ENCODE data around the gene SETDB2.

SETDB2 gene

DNA sequence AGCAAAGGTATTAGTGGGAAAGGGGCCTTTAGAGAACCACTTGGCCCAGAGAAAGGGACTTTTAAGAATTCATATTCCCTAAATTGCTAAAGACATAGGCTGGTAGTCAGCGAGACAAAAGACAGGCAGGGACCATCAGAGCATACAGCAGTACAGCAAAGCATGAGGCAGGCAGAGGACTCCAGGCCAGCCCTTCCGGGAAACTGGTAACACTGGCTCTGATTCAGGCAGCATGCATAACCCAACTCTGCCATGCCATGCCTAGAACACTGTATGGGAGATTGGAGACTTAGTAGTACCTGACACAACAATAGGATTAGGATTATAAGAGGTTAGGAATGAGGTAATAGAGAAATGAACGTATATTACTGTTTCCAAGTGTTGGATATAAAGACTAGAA, 35.1 kb upstream of the SETDB2 start:
- Histone ChIP-seq H3F3A (ENCODE audit: low read depth) (no peaks in the 10 kb centered on the region), H3K9me2 (replicated peaks; ENCODE audit: low read depth, low read length) (no peaks in the 10 kb centered on the region), H3K9me3 (ENCODE audit: insufficient read depth, low read depth, low read length) (peaks cover 7% of the 10 kb centered on the region; the same call in 1 of the 2 replicates), H3K4me3 (ENCODE audit: low read length, poor library complexity, severe bottlenecking) (no peak overlapping the region), H2AFZ (ENCODE audit: low read length) (no peak overlapping the region), H4K20me1 (ENCODE audit: insufficient read depth, low read length, poor library complexity, severe bottlenecking) (no peaks in the 10 kb centered on the region), H3K36me3 (ENCODE audit: insufficient read depth, low read length) (no peaks in the 10 kb centered on the region), H3K27me3 (ENCODE audit: insufficient read depth, low read length, poor library complexity, severe bottlenecking) (no peaks in the 10 kb centered on the region), H3K4me1 (ENCODE audit: insufficient read depth, low read length, poor library complexity, severe bottlenecking) (no peaks in the 10 kb centered on the region), H3K79me2 (ENCODE audit: insufficient read depth, low read length) (no peaks in the 10 kb centered on the region), H3K9ac (ENCODE audit: low read depth, low read length, poor library complexity, severe bottlenecking) (no peak overlapping the region), H3K4me2 (ENCODE audit: low read depth, low read length, poor library complexity, severe bottlenecking) (no peak overlapping the region)
- TF ChIP-seq, protein P1, sequence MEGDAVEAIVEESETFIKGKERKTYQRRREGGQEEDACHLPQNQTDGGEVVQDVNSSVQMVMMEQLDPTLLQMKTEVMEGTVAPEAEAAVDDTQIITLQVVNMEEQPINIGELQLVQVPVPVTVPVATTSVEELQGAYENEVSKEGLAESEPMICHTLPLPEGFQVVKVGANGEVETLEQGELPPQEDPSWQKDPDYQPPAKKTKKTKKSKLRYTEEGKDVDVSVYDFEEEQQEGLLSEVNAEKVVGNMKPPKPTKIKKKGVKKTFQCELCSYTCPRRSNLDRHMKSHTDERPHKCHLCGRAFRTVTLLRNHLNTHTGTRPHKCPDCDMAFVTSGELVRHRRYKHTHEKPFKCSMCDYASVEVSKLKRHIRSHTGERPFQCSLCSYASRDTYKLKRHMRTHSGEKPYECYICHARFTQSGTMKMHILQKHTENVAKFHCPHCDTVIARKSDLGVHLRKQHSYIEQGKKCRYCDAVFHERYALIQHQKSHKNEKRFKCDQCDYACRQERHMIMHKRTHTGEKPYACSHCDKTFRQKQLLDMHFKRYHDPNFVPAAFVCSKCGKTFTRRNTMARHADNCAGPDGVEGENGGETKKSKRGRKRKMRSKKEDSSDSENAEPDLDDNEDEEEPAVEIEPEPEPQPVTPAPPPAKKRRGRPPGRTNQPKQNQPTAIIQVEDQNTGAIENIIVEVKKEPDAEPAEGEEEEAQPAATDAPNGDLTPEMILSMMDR (conservative IDR thresholded peaks at IDR 0.05; ENCODE audit: low read length): no peak
- no peak for TF ChIP-seq EZH2phosphoT487 (IDR thresholded peaks at IDR 0.05; ENCODE audit: borderline replicate concordance)

DNA sequence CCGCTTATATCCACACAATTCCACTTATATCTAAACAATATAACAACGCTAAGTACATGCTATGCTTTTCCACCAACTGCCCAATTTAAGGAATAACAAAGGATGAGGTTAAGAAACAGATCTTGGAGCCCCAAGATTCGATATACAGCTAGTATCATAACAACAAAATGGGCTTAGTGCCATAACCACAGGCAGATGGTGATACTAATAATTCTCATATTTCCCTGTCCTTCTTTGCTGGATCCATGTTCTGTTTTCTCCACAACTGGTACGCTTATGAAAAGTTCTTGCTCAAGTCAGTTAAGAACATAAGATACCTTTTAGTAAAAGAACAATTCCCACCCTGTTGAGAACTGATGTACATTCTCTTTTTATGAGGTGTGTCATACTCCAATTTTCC, 34.1 kb upstream of the SETDB2 start:
- Histone ChIP-seq H3K4me3 (ENCODE audit: low read length, poor library complexity, severe bottlenecking) (no peak overlapping the region), H3K27me3 (ENCODE audit: insufficient read depth, low read length, poor library complexity, severe bottlenecking) (no peaks in the 10 kb centered on the region), H3K4me1 (ENCODE audit: insufficient read depth, low read length, poor library complexity, severe bottlenecking) (no peaks in the 10 kb centered on the region), H3K4me2 (ENCODE audit: low read depth, low read length, poor library complexity, severe bottlenecking) (no peak overlapping the region), H3K9me3 (ENCODE audit: insufficient read depth, low read depth, low read length) (no peaks in the 10 kb centered on the region), H4K20me1 (ENCODE audit: insufficient read depth, low read length, poor library complexity, severe bottlenecking) (no peaks in the 10 kb centered on the region), H3K9me2 (replicated peaks; ENCODE audit: low read depth, low read length) (no peaks in the 10 kb centered on the region), H3K9ac (ENCODE audit: low read depth, low read length, poor library complexity, severe bottlenecking) (no peak overlapping the region), H3F3A (ENCODE audit: low read depth) (no peaks in the 10 kb centered on the region), H3K36me3 (ENCODE audit: insufficient read depth, low read length) (no peaks in the 10 kb centered on the region), H2AFZ (ENCODE audit: low read length) (no peak overlapping the region), H3K79me2 (ENCODE audit: insufficient read depth, low read length) (no peaks in the 10 kb centered on the region)
- TF ChIP-seq, protein P1 (conservative IDR thresholded peaks at IDR 0.05; ENCODE audit: low read length): no peak
- no peak for TF ChIP-seq EZH2phosphoT487 (IDR thresholded peaks at IDR 0.05; ENCODE audit: borderline replicate concordance)

DNA sequence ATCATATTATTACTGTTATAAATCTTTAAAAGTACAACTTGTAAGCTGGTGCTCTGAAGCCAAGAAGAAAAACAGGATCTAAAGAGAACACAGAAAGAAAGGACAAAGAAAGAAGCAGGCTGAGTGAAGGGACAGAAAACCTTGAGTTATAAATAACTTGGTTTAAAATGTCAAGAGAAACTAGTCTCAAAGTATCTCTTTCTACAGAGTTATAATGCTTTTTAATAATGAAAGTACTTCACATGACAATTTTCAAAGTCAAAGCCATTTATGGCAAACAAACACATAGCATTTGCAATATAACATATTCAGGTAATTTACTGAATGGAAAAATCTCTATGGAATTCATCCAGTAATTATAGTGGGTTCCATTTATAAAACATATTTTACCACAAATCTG, 33.6 kb upstream of the SETDB2 start:
- no peaks in the 10 kb centered on the region for H4K20me1 ChIP-seq (ENCODE audit: insufficient read depth, low read length, poor library complexity, severe bottlenecking)
- no peaks in the 10 kb centered on the region for H3F3A ChIP-seq (ENCODE audit: low read depth)
- no peaks in the 10 kb centered on the region for H3K79me2 ChIP-seq (ENCODE audit: insufficient read depth, low read length)
- no peak overlapping the region for H3K4me3 ChIP-seq (ENCODE audit: low read length, poor library complexity, severe bottlenecking)
- H3K9ac ChIP-seq (ENCODE audit: low read depth, low read length, poor library complexity, severe bottlenecking): no peak overlapping the region
- TF ChIP-seq, protein P1 (conservative IDR thresholded peaks at IDR 0.05; ENCODE audit: low read length): no peak
- TF ChIP-seq EZH2phosphoT487 (IDR thresholded peaks at IDR 0.05; ENCODE audit: borderline replicate concordance): no peak
- no peak overlapping the region for H2AFZ ChIP-seq (ENCODE audit: low read length)
- H3K4me2 ChIP-seq (ENCODE audit: low read depth, low read length, poor library complexity, severe bottlenecking): no peak overlapping the region
- no peaks in the 10 kb centered on the region for H3K36me3 ChIP-seq (ENCODE audit: insufficient read depth, low read length)
- no peaks in the 10 kb centered on the region for H3K9me3 ChIP-seq (ENCODE audit: insufficient read depth, low read depth, low read length)
- H3K27me3 ChIP-seq (ENCODE audit: insufficient read depth, low read length, poor library complexity, severe bottlenecking): no peaks in the 10 kb centered on the region
- H3K9me2 ChIP-seq (replicated peaks; ENCODE audit: low read depth, low read length): no peaks in the 10 kb centered on the region
- no peaks in the 10 kb centered on the region for H3K4me1 ChIP-seq (ENCODE audit: insufficient read depth, low read length, poor library complexity, severe bottlenecking)
